Fibroblast of villous mesenchyme (primary cell): ENCODE measurements around the gene MOCS1. TPM values are rescaled to one million over a fixed set of nuclear protein-coding genes. Genes with fewer than 3 reads are reported as not detected.
"Not testable (repeated sequence)": the region's sequence is repeated elsewhere in the genome, so short reads cannot be mapped to it uniquely, and the experiment has no call there.

ENCODE experiments used
- DNase-seq: peaks from one replicate; pipeline ENCODE4 v3.0.0-alpha.2; 2010; ENCODE audit warnings: low read depth
- H3K4me3 ChIP-seq: 2 replicates; pipeline ENCODE4 v1.5.1; 2011; ENCODE audit warnings: low read depth, mild to moderate bottlenecking, low read length
- CTCF ChIP-seq: IDR thresholded peaks from 2 replicates; pipeline ENCODE4 v1.5.1; 2012; ENCODE audit warnings: low read depth, mild to moderate bottlenecking, low read length; ENCODE audit not compliant: insufficient read depth
- total RNA-seq: library from RNA; depleted of rRNA; stranded (reverse); fragments of >200 nt; gene quantifications from 2 replicates; pipeline ENCODE4 v1.2.3, GENCODE V29; 2012

MOCS1 gene
- total RNA-seq, 1 donor, result 10.8 TPM

GRCh38 chr6:39978240-39978639 is 44.0 kb upstream of the MOCS1 start:
- no peak overlapping the region for H3K4me3 ChIP-seq
- TF ChIP-seq CTCF, result no peak
- DNase-seq, result no peak

- no peak overlapping the region for H3K4me3 ChIP-seq
- no peak for TF ChIP-seq CTCF
- no peak for DNase-seq
Observed at GRCh38 chr6:39973661-39974060, 39.4 kb upstream of the MOCS1 start.

GRCh38 chr6:39972717-39973116 is 38.5 kb upstream of the MOCS1 start:
- DNase-seq, H3K4me3 ChIP-seq: not testable (repeated sequence)

GRCh38 chr6:39971131-39971530 is 36.9 kb upstream of the MOCS1 start:
- H3K4me3 ChIP-seq, DNase-seq: not testable (repeated sequence)

- no peak for TF ChIP-seq CTCF
Observed at GRCh38 chr6:39965751-39966150, 31.5 kb upstream of the MOCS1 start.

GRCh38 chr6:39964530-39964929 is 30.3 kb upstream of the MOCS1 start:
- no peak for DNase-seq
- H3K4me3 ChIP-seq, result no peak overlapping the region
- TF ChIP-seq CTCF, result no peak

More at GRCh38 chr6:39965751-39966150, 31.5 kb upstream of the MOCS1 start:
- DNase-seq, result no peak
- no peak overlapping the region for H3K4me3 ChIP-seq

- TF ChIP-seq CTCF, result no peak
- DNase-seq, result no peak
- H3K4me3 ChIP-seq, result no peak overlapping the region
Observed at GRCh38 chr6:39964094-39964493, 29.8 kb upstream of the MOCS1 start.

- DNase-seq, result peak; percentile 73
- no peak for TF ChIP-seq CTCF
- no peak overlapping the region for H3K4me3 ChIP-seq
Observed at GRCh38 chr6:39962831-39963230, 28.6 kb upstream of the MOCS1 start.
